ENCODE measurements around the gene PANX3. TPM values are rescaled to one million over a fixed set of nuclear protein-coding genes. Genes with fewer than 3 reads are reported as not detected.
A peak's percentile ranks its signal among the peaks of the same experiment; 100 is the strongest.

PANX3 gene
- total RNA-seq, 1 donor from 2014 or later, result not detected

GRCh38 chr11:124612567-124613246 is 1.5 kb downstream of the PANX3 start:
- H3K4me1 Mint-ChIP-seq, result no peaks in the 10 kb centered on the region
- intact Hi-C loops (cut with micrococcal nuclease), result no loop called here
- H3K27me3 Mint-ChIP-seq, result peaks cover 24% of the 10 kb centered on the region
- no peak overlapping the region for H3K4me3 Mint-ChIP-seq
- H3K9me3 Mint-ChIP-seq, result no peaks in the 10 kb centered on the region
- H3K36me3 Mint-ChIP-seq (ENCODE audit: low read depth), result no peaks in the 10 kb centered on the region
- POLR2A ChIA-PET, result no interaction called here
- ATAC-seq (ENCODE audit: low read depth) (no peak), DNase-seq (no peak)
- no peak overlapping the region for H3K27ac Mint-ChIP-seq
- TF ChIP-seq, protein P1, sequence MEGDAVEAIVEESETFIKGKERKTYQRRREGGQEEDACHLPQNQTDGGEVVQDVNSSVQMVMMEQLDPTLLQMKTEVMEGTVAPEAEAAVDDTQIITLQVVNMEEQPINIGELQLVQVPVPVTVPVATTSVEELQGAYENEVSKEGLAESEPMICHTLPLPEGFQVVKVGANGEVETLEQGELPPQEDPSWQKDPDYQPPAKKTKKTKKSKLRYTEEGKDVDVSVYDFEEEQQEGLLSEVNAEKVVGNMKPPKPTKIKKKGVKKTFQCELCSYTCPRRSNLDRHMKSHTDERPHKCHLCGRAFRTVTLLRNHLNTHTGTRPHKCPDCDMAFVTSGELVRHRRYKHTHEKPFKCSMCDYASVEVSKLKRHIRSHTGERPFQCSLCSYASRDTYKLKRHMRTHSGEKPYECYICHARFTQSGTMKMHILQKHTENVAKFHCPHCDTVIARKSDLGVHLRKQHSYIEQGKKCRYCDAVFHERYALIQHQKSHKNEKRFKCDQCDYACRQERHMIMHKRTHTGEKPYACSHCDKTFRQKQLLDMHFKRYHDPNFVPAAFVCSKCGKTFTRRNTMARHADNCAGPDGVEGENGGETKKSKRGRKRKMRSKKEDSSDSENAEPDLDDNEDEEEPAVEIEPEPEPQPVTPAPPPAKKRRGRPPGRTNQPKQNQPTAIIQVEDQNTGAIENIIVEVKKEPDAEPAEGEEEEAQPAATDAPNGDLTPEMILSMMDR (IDR thresholded peaks at IDR 0.05), result no peak
- CTCF ChIA-PET, result no interaction called here

- CTCF ChIA-PET, result interaction anchor here (0.7 kb wide), 1 partner anchor 833 kb away, joined by 3 read pairs; no protein-coding TSS in a partner anchor
- Mint-ChIP-seq H3K36me3 (ENCODE audit: low read depth) (peaks cover 10% of the 10 kb centered on the region), H3K27ac (no peak overlapping the region), H3K9me3 (no peaks in the 10 kb centered on the region), H3K27me3 (peaks cover 43% of the 10 kb centered on the region), H3K4me3 (no peak overlapping the region), H3K4me1 (peaks cover 16% of the 10 kb centered on the region)
- POLR2A ChIA-PET, result no interaction called here
- no peak for ATAC-seq (ENCODE audit: low read depth)
- DNase-seq, result no peak
- TF ChIP-seq, protein P1 (IDR thresholded peaks at IDR 0.05), result no peak
- intact Hi-C loops (cut with micrococcal nuclease), result no loop called here
Measured at GRCh38 chr11:124618863-124619262, 7.6 kb downstream of the PANX3 start.

- peak; percentile 97 for ATAC-seq (ENCODE audit: low read depth)
- peak; percentile 71 for DNase-seq
- intact Hi-C loops (cut with micrococcal nuclease), result loop anchor here (1.0 to 10.0 kb wide), 6 partner anchors 51 to 1264 kb away; partner anchors contain the start of genes HYLS1, MSANTD2, SIAE and SPA17
- TF ChIP-seq, protein P1 (IDR thresholded peaks at IDR 0.05), result no peak
- H3K9me3 Mint-ChIP-seq, result no peaks in the 10 kb centered on the region
- H3K4me3 Mint-ChIP-seq, result peak within 1 kb of the TSS; percentile 94
- H3K27ac Mint-ChIP-seq, result peak within 1 kb of the TSS; percentile 91
- peaks cover 27% of the 10 kb centered on the region for H3K4me1 Mint-ChIP-seq
- ChIA-PET CTCF (interaction anchor here (1.0 to 1.3 kb wide), 3 partner anchors 17 to 215 kb away, joined by 3 to 7 read pairs (median 5); no protein-coding TSS in a partner anchor), POLR2A (interaction anchor here (0.5 to 2.2 kb wide), 10 partner anchors 11 to 1265 kb away, joined by 3 to 15 read pairs (median 4); partner anchors contain the start of genes HYLS1, MSANTD2, PANX3 and SIAE)
- H3K27me3 Mint-ChIP-seq, result peaks cover 22% of the 10 kb centered on the region
- H3K36me3 Mint-ChIP-seq (ENCODE audit: low read depth), result peaks cover 41% of the 10 kb centered on the region
Measured at GRCh38 chr11:124622531-124623451, 11.6 kb downstream of the PANX3 start, which contains the start of gene TBRG1. TBRG1 (plus strand) TSS chr11:124622864; CDS start chr11:124623084, 220 bp downstream.

DNA sequence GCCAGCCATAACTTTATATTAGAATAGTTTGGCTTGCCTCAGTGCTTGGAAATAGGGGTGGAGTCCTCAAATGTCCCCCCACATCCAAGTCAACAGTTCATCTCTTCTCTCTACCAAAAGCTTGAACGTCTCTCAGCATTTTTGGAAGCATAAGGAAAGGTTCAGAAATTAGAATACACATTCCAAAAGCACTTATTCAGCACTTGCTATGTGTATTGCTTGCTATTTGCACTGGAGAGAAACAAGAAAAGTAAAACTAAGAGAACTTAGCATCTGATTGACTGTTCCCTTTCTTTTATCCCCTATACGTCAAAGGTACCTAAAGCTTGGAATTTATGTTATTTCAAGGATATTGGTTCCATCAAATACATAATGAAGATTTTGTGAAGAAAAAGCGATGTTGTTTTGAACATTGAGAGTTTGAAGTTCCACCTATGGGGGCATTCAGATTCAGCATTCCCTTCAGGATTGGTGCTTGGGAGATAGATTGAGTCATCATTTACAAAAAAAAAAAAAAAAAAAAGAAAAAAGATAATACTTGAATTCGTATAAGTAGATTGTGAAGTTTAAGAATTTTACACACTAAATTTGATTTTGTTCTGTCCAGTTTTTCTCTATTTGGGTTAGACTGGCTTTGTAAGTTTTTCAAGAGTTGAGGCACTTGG is 12.8 kb downstream of the PANX3 start:
- intact Hi-C loops (cut with micrococcal nuclease), result loop anchor here (2.0 to 10.0 kb wide), 4 partner anchors 329 to 1263 kb away; partner anchors contain the start of gene HYLS1
- H3K4me1 Mint-ChIP-seq, result peaks cover 27% of the 10 kb centered on the region

More for the DNA sequence above, 12.8 kb downstream of the PANX3 start:
- Mint-ChIP-seq H3K27me3 (peaks cover 12% of the 10 kb centered on the region), H3K4me3 (peak overlapping the region; percentile 94), H3K27ac (peak overlapping the region; percentile 91), H3K9me3 (no peaks in the 10 kb centered on the region), H3K36me3 (ENCODE audit: low read depth) (peaks cover 49% of the 10 kb centered on the region)
- TF ChIP-seq, protein P1 (IDR thresholded peaks at IDR 0.05), result no peak
- ChIA-PET CTCF (interaction anchor here (1.0 to 1.3 kb wide), 3 partner anchors 16 to 130 kb away, joined by 3 to 5 read pairs (median 3); no protein-coding TSS in a partner anchor), POLR2A (interaction anchor here (0.9 to 2.2 kb wide), 3 partner anchors 13 to 177 kb away, joined by 3 to 15 read pairs (median 13); partner anchors contain the start of genes MSANTD2, PANX3, SIAE and SPA17)
- ATAC-seq (ENCODE audit: low read depth) (no peak), DNase-seq (no peak)
